Keratinocyte (primary cell): ENCODE results near the gene ZC3H14.

Experiments used
- EZH2 ChIP-seq: IDR thresholded peaks from one replicate; pipeline ENCODE4 v1.6.1; 2012; ENCODE audit warnings: inconsistent platforms, mild to moderate bottlenecking, low read length, moderate library complexity
- TF ChIP-seq, protein P1 (sequence below), 3 experiments: IDR thresholded peaks in 1 of 3; conservative IDR thresholded peaks in 1 of 3; optimal IDR thresholded peaks in 1 of 3; 2 replicates in 2 of 3; 3 replicates in 1 of 3; pipeline versions ENCODE3 to v1.5.1; 2011; ENCODE audit warnings: low read length in 3 of 3, mild to moderate bottlenecking in 3 of 3, moderate library complexity in 2 of 3, control low read depth in 1 of 3, inconsistent platforms in 1 of 3; ENCODE audit not compliant: insufficient read depth in 2 of 3; ENCODE audit errors: extremely low read depth in 1 of 3

DNA sequence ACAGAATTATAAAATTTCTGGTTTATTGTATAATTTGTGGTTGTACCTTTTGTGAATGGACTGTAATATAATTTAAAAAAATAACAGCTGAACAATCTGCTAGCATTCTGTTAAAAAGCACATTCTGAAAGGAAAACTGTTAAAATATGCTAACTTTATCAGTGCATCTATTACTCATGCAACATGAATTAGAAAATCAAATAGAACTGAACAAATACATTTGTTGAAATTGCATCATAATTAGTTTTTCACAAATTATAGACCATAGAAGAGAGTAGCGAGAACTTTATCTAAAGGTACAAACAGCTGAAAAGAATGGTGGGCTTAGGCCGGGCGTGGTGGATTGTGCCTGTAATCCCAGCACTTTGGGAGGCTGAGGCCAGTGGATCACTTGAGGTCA is 41.0 kb upstream of the ZC3H14 start:
- TF ChIP-seq, protein P1, sequence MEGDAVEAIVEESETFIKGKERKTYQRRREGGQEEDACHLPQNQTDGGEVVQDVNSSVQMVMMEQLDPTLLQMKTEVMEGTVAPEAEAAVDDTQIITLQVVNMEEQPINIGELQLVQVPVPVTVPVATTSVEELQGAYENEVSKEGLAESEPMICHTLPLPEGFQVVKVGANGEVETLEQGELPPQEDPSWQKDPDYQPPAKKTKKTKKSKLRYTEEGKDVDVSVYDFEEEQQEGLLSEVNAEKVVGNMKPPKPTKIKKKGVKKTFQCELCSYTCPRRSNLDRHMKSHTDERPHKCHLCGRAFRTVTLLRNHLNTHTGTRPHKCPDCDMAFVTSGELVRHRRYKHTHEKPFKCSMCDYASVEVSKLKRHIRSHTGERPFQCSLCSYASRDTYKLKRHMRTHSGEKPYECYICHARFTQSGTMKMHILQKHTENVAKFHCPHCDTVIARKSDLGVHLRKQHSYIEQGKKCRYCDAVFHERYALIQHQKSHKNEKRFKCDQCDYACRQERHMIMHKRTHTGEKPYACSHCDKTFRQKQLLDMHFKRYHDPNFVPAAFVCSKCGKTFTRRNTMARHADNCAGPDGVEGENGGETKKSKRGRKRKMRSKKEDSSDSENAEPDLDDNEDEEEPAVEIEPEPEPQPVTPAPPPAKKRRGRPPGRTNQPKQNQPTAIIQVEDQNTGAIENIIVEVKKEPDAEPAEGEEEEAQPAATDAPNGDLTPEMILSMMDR (optimal IDR thresholded peaks at IDR 0.05 in 1 of 3, IDR thresholded peaks at IDR 0.05 in 1 of 3, conservative IDR thresholded peaks at IDR 0.05 in 1 of 3; ENCODE audit: extremely low read depth in 1 of 3, insufficient read depth in 2 of 3, low read length in 3 of 3): no peak
- TF ChIP-seq EZH2: no peak
